GM23248 (cell line): Measurements from ENCODE around the gene RERE.

ENCODE experiments used
- EZH2 ChIP-seq: fragments of 200-600 bp; sonication (generic); IDR thresholded peaks from 2 replicates; pipeline ENCODE4 v1.6.1; 2018; ENCODE audit warnings: antibody characterized with exemption, mild to moderate bottlenecking; ENCODE audit not compliant: insufficient read depth, poor library complexity, severe bottlenecking
- EZH2phosphoT487 ChIP-seq: fragments of 200-600 bp; sonication (generic); IDR thresholded peaks from 2 replicates; pipeline ENCODE4 v1.6.1; 2018; ENCODE audit warnings: antibody characterized with exemption, moderate library complexity, mild to moderate bottlenecking, low read depth; ENCODE audit not compliant: insufficient read depth

- TF ChIP-seq EZH2, result no peak
- TF ChIP-seq EZH2phosphoT487, result no peak
Measured at GRCh38 chr1:8509579-8509978, 307.9 kb downstream of the RERE start.
